ENCODE measurements around the gene DIPK1B.

The DIPK1B gene

GRCh38 chr9:136696502-136696901 lies 15.9 kb upstream of the DIPK1B start:
- Histone ChIP-seq H2AFZ (ENCODE audit: insufficient read depth, low read length, poor library complexity) (no peak overlapping the region), H2AK5ac (ENCODE audit: low read length) (no peak overlapping the region), H2BK5ac (ENCODE audit: low read depth, low read length, poor library complexity) (no peak overlapping the region), H3K79me1 (ENCODE audit: low read length) (no peaks in the 10 kb centered on the region), H3K4me1 (ENCODE audit: control insufficient read depth in 1 of 2, insufficient read depth in 2 of 2, low read length in 2 of 2) (peaks cover 3 to 9% of the 10 kb centered on the region in 2 experiments), H3K23ac (ENCODE audit: low read length) (no peak overlapping the region), H3K4ac (ENCODE audit: low read depth, low read length) (no peak overlapping the region), H4K8ac (ENCODE audit: low read depth, low read length) (no peak overlapping the region), H2BK120ac (ENCODE audit: insufficient read depth, low read length, poor library complexity) (no peak overlapping the region), H3K14ac (ENCODE audit: low read length) (no peak overlapping the region), H3K9me3 (ENCODE audit: insufficient read depth, low read depth, low read length) (peaks cover 4% of the 10 kb centered on the region), H3K4me2 (ENCODE audit: low read length) (no peak overlapping the region), H4K91ac (ENCODE audit: low read depth, low read length) (no peak overlapping the region), H3K27ac (ENCODE audit: low read depth, low read length) (no peak overlapping the region), H3K79me2 (ENCODE audit: control insufficient read depth, insufficient read depth, low read length, poor library complexity) (no peaks in the 10 kb centered on the region), H3K9ac (ENCODE audit: low read length) (no peak overlapping the region), H2BK12ac (ENCODE audit: low read length) (no peak overlapping the region), H3K27me3 (ENCODE audit: insufficient read depth, low read length) (no peaks in the 10 kb centered on the region), H3K36me3 (ENCODE audit: control insufficient read depth in 1 of 2, insufficient read depth in 2 of 2, low read length in 2 of 2) (no peaks in the 10 kb centered on the region), H3K18ac (ENCODE audit: low read length) (no peak overlapping the region), H3K4me3 (ENCODE audit: low read depth, low read length) (no peak overlapping the region), H4K12ac (ENCODE audit: low read depth, low read length) (no peak overlapping the region)
- no CpG with 5 or more reads among the region's 9 CpGs for WGBS (ENCODE audit: extremely low coverage, insufficient coverage, insufficient read length)
- no peak for DNase-seq

- H4K91ac ChIP-seq (ENCODE audit: low read depth, low read length): no peak overlapping the region
- no peaks in the 10 kb centered on the region for H3K79me2 ChIP-seq (ENCODE audit: control insufficient read depth, insufficient read depth, low read length, poor library complexity)
- WGBS (ENCODE audit: extremely low coverage, insufficient coverage, insufficient read length): no CpG with 5 or more reads among the region's 23 CpGs
- H2BK12ac ChIP-seq (ENCODE audit: low read length): no peak overlapping the region
- no peak overlapping the region for H3K14ac ChIP-seq (ENCODE audit: low read length)
- H3K9me3 ChIP-seq (ENCODE audit: insufficient read depth, low read depth, low read length): peaks cover 3% of the 10 kb centered on the region
- H2AFZ ChIP-seq (ENCODE audit: insufficient read depth, low read length, poor library complexity): no peak overlapping the region
- H3K27ac ChIP-seq (ENCODE audit: low read depth, low read length): no peak overlapping the region
- no peak overlapping the region for H4K8ac ChIP-seq (ENCODE audit: low read depth, low read length)
- H2BK120ac ChIP-seq (ENCODE audit: insufficient read depth, low read length, poor library complexity): no peak overlapping the region
- DNase-seq: no peak
- H4K12ac ChIP-seq (ENCODE audit: low read depth, low read length): no peak overlapping the region
- H2AK5ac ChIP-seq (ENCODE audit: low read length): no peak overlapping the region
- no peaks in the 10 kb centered on the region for H3K79me1 ChIP-seq (ENCODE audit: low read length)
- H3K18ac ChIP-seq (ENCODE audit: low read length): no peak overlapping the region
- no peaks in the 10 kb centered on the region for H3K36me3 ChIP-seq (ENCODE audit: control insufficient read depth in 1 of 2, insufficient read depth in 2 of 2, low read length in 2 of 2)
- peaks cover 3 to 9% of the 10 kb centered on the region in 2 experiments for H3K4me1 ChIP-seq (ENCODE audit: control insufficient read depth in 1 of 2, insufficient read depth in 2 of 2, low read length in 2 of 2)
- H3K23ac ChIP-seq (ENCODE audit: low read length): no peak overlapping the region
- H3K4me2 ChIP-seq (ENCODE audit: low read length): no peak overlapping the region
- no peaks in the 10 kb centered on the region for H3K27me3 ChIP-seq (ENCODE audit: insufficient read depth, low read length)
- H2BK5ac ChIP-seq (ENCODE audit: low read depth, low read length, poor library complexity): no peak overlapping the region
- no peak overlapping the region for H3K4ac ChIP-seq (ENCODE audit: low read depth, low read length)
- H3K4me3 ChIP-seq (ENCODE audit: low read depth, low read length): peak overlapping the region; percentile 6
- H3K9ac ChIP-seq (ENCODE audit: low read length): no peak overlapping the region
Observed at GRCh38 chr9:136697146-136697820, 15.1 kb upstream of the DIPK1B start.

GRCh38 chr9:136697821-136698526 lies 14.4 kb upstream of the DIPK1B start:
- H3K4me1 ChIP-seq (ENCODE audit: control insufficient read depth in 1 of 2, insufficient read depth in 2 of 2, low read length in 2 of 2): peaks cover 3 to 9% of the 10 kb centered on the region in 2 experiments
- no peak overlapping the region for H2BK120ac ChIP-seq (ENCODE audit: insufficient read depth, low read length, poor library complexity)
- H2AK5ac ChIP-seq (ENCODE audit: low read length): no peak overlapping the region
- H4K91ac ChIP-seq (ENCODE audit: low read depth, low read length): no peak overlapping the region
- H3K4ac ChIP-seq (ENCODE audit: low read depth, low read length): no peak overlapping the region
- no peaks in the 10 kb centered on the region for H3K27me3 ChIP-seq (ENCODE audit: insufficient read depth, low read length)
- H3K4me3 ChIP-seq (ENCODE audit: low read depth, low read length): no peak overlapping the region
- H3K18ac ChIP-seq (ENCODE audit: low read length): no peak overlapping the region
- H2BK5ac ChIP-seq (ENCODE audit: low read depth, low read length, poor library complexity): no peak overlapping the region
- H4K12ac ChIP-seq (ENCODE audit: low read depth, low read length): no peak overlapping the region
- H2AFZ ChIP-seq (ENCODE audit: insufficient read depth, low read length, poor library complexity): no peak overlapping the region
- H3K23ac ChIP-seq (ENCODE audit: low read length): no peak overlapping the region
- DNase-seq: no peak
- no peak overlapping the region for H2BK12ac ChIP-seq (ENCODE audit: low read length)
- no peaks in the 10 kb centered on the region for H3K36me3 ChIP-seq (ENCODE audit: control insufficient read depth in 1 of 2, insufficient read depth in 2 of 2, low read length in 2 of 2)
- no CpG with 5 or more reads among the region's 20 CpGs for WGBS (ENCODE audit: extremely low coverage, insufficient coverage, insufficient read length)
- H3K14ac ChIP-seq (ENCODE audit: low read length): no peak overlapping the region
- no peaks in the 10 kb centered on the region for H3K79me2 ChIP-seq (ENCODE audit: control insufficient read depth, insufficient read depth, low read length, poor library complexity)
- no peaks in the 10 kb centered on the region for H3K79me1 ChIP-seq (ENCODE audit: low read length)
- H3K4me2 ChIP-seq (ENCODE audit: low read length): no peak overlapping the region
- no peak overlapping the region for H3K9ac ChIP-seq (ENCODE audit: low read length)
- no peak overlapping the region for H4K8ac ChIP-seq (ENCODE audit: low read depth, low read length)
- H3K27ac ChIP-seq (ENCODE audit: low read depth, low read length): no peak overlapping the region
- peaks cover 3% of the 10 kb centered on the region for H3K9me3 ChIP-seq (ENCODE audit: insufficient read depth, low read depth, low read length)

GRCh38 chr9:136698635-136699246 lies 13.6 kb upstream of the DIPK1B start:
- no peak overlapping the region for H3K4ac ChIP-seq (ENCODE audit: low read depth, low read length)
- H4K12ac ChIP-seq (ENCODE audit: low read depth, low read length): no peak overlapping the region
- H3K27ac ChIP-seq (ENCODE audit: low read depth, low read length): no peak overlapping the region
- no peak overlapping the region for H3K23ac ChIP-seq (ENCODE audit: low read length)
- H3K4me1 ChIP-seq (ENCODE audit: control insufficient read depth in 1 of 2, insufficient read depth in 2 of 2, low read length in 2 of 2): peaks cover 0 to 8% of the 10 kb centered on the region in 2 experiments
- H3K4me3 ChIP-seq (ENCODE audit: low read depth, low read length): no peak overlapping the region
- no peaks in the 10 kb centered on the region for H3K79me2 ChIP-seq (ENCODE audit: control insufficient read depth, insufficient read depth, low read length, poor library complexity)
- no peak overlapping the region for H3K18ac ChIP-seq (ENCODE audit: low read length)
- no peak overlapping the region for H4K8ac ChIP-seq (ENCODE audit: low read depth, low read length)
- H3K79me1 ChIP-seq (ENCODE audit: low read length): no peaks in the 10 kb centered on the region
- H3K9ac ChIP-seq (ENCODE audit: low read length): no peak overlapping the region
- no peak overlapping the region for H2AK5ac ChIP-seq (ENCODE audit: low read length)
- H2AFZ ChIP-seq (ENCODE audit: insufficient read depth, low read length, poor library complexity): no peak overlapping the region
- no peak overlapping the region for H2BK12ac ChIP-seq (ENCODE audit: low read length)
- no peak for DNase-seq
- H3K27me3 ChIP-seq (ENCODE audit: insufficient read depth, low read length): no peaks in the 10 kb centered on the region
- H3K36me3 ChIP-seq (ENCODE audit: control insufficient read depth in 1 of 2, insufficient read depth in 2 of 2, low read length in 2 of 2): no peaks in the 10 kb centered on the region
- no peak overlapping the region for H3K14ac ChIP-seq (ENCODE audit: low read length)
- H2BK5ac ChIP-seq (ENCODE audit: low read depth, low read length, poor library complexity): no peak overlapping the region
- no peak overlapping the region for H3K4me2 ChIP-seq (ENCODE audit: low read length)
- H4K91ac ChIP-seq (ENCODE audit: low read depth, low read length): no peak overlapping the region
- no CpG with 5 or more reads among the region's 11 CpGs for WGBS (ENCODE audit: extremely low coverage, insufficient coverage, insufficient read length)
- peaks cover 3% of the 10 kb centered on the region for H3K9me3 ChIP-seq (ENCODE audit: insufficient read depth, low read depth, low read length)
- no peak overlapping the region for H2BK120ac ChIP-seq (ENCODE audit: insufficient read depth, low read length, poor library complexity)

All from trophoblast cell (in vitro differentiated cells and primary cell).